K562 (cell line): ENCODE data around the gene RRAGD. TPM values are rescaled to one million over a fixed set of nuclear protein-coding genes. Genes with fewer than 3 reads are reported as not detected.

ENCODE experiments used
- ATAC-seq: fragments of 200-7000 bp; cut with Tn5 transposase; 3 replicates; pipeline ENCODE4 v1.9.1; 2020; ENCODE audit warnings: moderate library complexity
- BruUV-seq: library from RNA; stranded (reverse); fragments of 400-500 nt; replicated peaks from 2 replicates; lab custom pipeline; 2021; lab: Mats Ljungman, UMichigan
- CTCF ChIA-PET: fragments of 300-600 bp; formaldehyde crosslinking; extraction: SDS; loops from one replicate; lab custom pipeline; 2021; ENCODE audit warnings: low intra/inter-chr PET ratio; lab: Yijun Ruan, JAX
- POLR2A ChIA-PET: fragments of 300-600, 350-650 bp; sonication (Branson Sonifier 250); formaldehyde crosslinking; extraction: SDS; loops from one replicate; lab custom pipeline; 2021; ENCODE audit warnings: antibody characterized with exemption, inconsistent platforms; lab: Yijun Ruan, JAX
- DNase-seq, 4 experiments: peaks; one replicate each; pipeline versions ENCODE4 v3.0.0 to v3.0.0-alpha.2; 2011 to 2018; ENCODE audit warnings: low spot score in 3 of 4, mixed read lengths in 3 of 4; ENCODE audit errors: extremely low read depth in 1 of 4
- FAIRE-seq: peaks from 2 replicates; lab custom pipeline; 2011; peaks lifted over from hg19 to GRCh38; lab: Jason Lieb, UNC
- H2AFZ ChIP-seq: 2 replicates; pipeline ENCODE4 v1.6.0; 2011; ENCODE audit warnings: low read depth, low read length, control low read depth, inconsistent platforms
- H3K27ac ChIP-seq: fragments of 200-600 bp; 3 replicates; pipeline ENCODE4 v1.8.0; 2011; ENCODE audit warnings: low read depth, mild to moderate bottlenecking, control low read depth, inconsistent platforms, low read length, moderate library complexity, mixed read lengths; ENCODE audit errors: extremely low read depth
- H3K27me3 ChIP-seq, 2 experiments: fragments of 300-600 bp in 1 of 2; 2 replicates in 1 of 2; 3 replicates in 1 of 2; pipeline versions ENCODE4 v1.6.0 to v1.8.0; 2011; ENCODE audit warnings: inconsistent platforms in 2 of 2, low read length in 2 of 2, mild to moderate bottlenecking in 1 of 2, mixed read lengths in 1 of 2, moderate library complexity in 1 of 2; ENCODE audit not compliant: control insufficient read depth in 2 of 2, insufficient read depth in 2 of 2
- H3K36me3 ChIP-seq: fragments of 300-600 bp; 3 replicates; pipeline ENCODE4 v1.8.0; 2011; ENCODE audit warnings: mild to moderate bottlenecking, low read length, inconsistent platforms; ENCODE audit not compliant: control insufficient read depth, insufficient read depth
- H3K4me1 ChIP-seq, 2 experiments: fragments of 200-600 bp in 1 of 2; replicated peaks in 1 of 2; 2 replicates in 1 of 2; 3 replicates in 1 of 2; pipeline versions ENCODE4 v1.5.1 to v1.8.0; 2011; ENCODE audit warnings: inconsistent platforms in 2 of 2, low read length in 2 of 2, mild to moderate bottlenecking in 1 of 2, mixed read lengths in 1 of 2, moderate library complexity in 1 of 2; ENCODE audit not compliant: control insufficient read depth in 2 of 2, insufficient read depth in 2 of 2
- H3K4me2 ChIP-seq: 2 replicates; pipeline ENCODE4 v1.6.1; 2011; ENCODE audit warnings: low read length, control low read depth, inconsistent platforms, mixed read lengths; ENCODE audit not compliant: insufficient read depth
- H3K4me3 ChIP-seq: fragments of 200-600 bp; sonication (generic), shearing (Covaris generic); 2 replicates; pipeline ENCODE4 v1.5.1; 2016; ENCODE audit warnings: control low read depth, inconsistent platforms
- H3K79me2 ChIP-seq: fragments of 200-600 bp; 3 replicates; pipeline ENCODE4 v1.8.0; 2011; ENCODE audit warnings: low read length, inconsistent platforms; ENCODE audit not compliant: control insufficient read depth, insufficient read depth
- H3K9ac ChIP-seq, 2 experiments: 2 replicates each; pipeline versions ENCODE4 v1.6.0 to v1.6.1; 2011; ENCODE audit warnings: low read depth in 2 of 2, low read length in 2 of 2, control low read depth in 1 of 2, inconsistent platforms in 1 of 2, mild to moderate bottlenecking in 1 of 2, mixed read lengths in 1 of 2; ENCODE audit not compliant: insufficient read depth in 1 of 2
- H3K9me1 ChIP-seq: one replicate; pipeline ENCODE4 v1.6.0; 2011; ENCODE audit warnings: inconsistent platforms, mild to moderate bottlenecking, low read length, moderate library complexity; ENCODE audit not compliant: control insufficient read depth, insufficient read depth
- H3K9me3 ChIP-seq: replicated peaks from 2 replicates; pipeline ENCODE4 v1.5.1; 2011; ENCODE audit warnings: low read depth, low read length, inconsistent platforms; ENCODE audit not compliant: control insufficient read depth, insufficient read depth
- H4K20me1 ChIP-seq: replicated peaks from 2 replicates; pipeline ENCODE4 v1.6.1; 2011; ENCODE audit warnings: low read length, inconsistent platforms, mixed read lengths; ENCODE audit not compliant: control insufficient read depth, insufficient read depth
- GTF2B ChIP-seq: IDR thresholded peaks from 2 replicates; pipeline ENCODE4 v1.6.1; 2011; ENCODE audit not compliant: insufficient read length; ENCODE audit errors: extremely low read depth
- HDAC2 ChIP-seq: fragments of 450-650 bp; IDR thresholded peaks from 2 replicates; pipeline ENCODE4 v1.6.1; 2016; ENCODE audit warnings: mild to moderate bottlenecking
- MLX ChIP-seq, 2 experiments: fragments of 450-650 bp in 1 of 2; sonication (generic) in 1 of 2; formaldehyde crosslinking; conservative IDR thresholded peaks; 2 replicates each; pipeline versions ENCODE4 v1.4.0 to v1.8.1; 2020 to 2022; ENCODE audit warnings: mild to moderate bottlenecking in 1 of 2, missing genetic modification reagents in 1 of 2
- POLR2B ChIP-seq: fragments of 450-650 bp; IDR thresholded peaks from 2 replicates; pipeline ENCODE4 v1.6.1; 2018; ENCODE audit warnings: low read depth; ENCODE audit not compliant: partially characterized antibody
- STAG1 ChIP-seq: sonication (generic); formaldehyde crosslinking; IDR thresholded peaks from 2 replicates; pipeline ENCODE4 v1.5.0; 2020; ENCODE audit warnings: missing genetic modification reagents, borderline replicate concordance
- TEAD1 ChIP-seq, 2 experiments: fragments of 450-650 bp in 1 of 2; sonication (generic) in 1 of 2; formaldehyde crosslinking; IDR thresholded peaks; 2 replicates each; pipeline versions ENCODE4 v1.4.0 to v1.8.0; 2020 to 2022; ENCODE audit warnings: mild to moderate bottlenecking in 2 of 2, missing genetic modification reagents in 1 of 2
- YY1 ChIP-seq, 3 experiments: IDR thresholded peaks; 2 replicates each; pipeline ENCODE4 v1.6.1; 2011; ENCODE audit warnings: low read length in 2 of 3, mild to moderate bottlenecking in 2 of 3, moderate library complexity in 2 of 3, borderline replicate concordance in 1 of 3, control low read depth in 1 of 3, low read depth in 1 of 3; ENCODE audit not compliant: insufficient read depth in 3 of 3, insufficient replicate concordance in 2 of 3, control insufficient read depth in 1 of 3, insufficient read length in 1 of 3; ENCODE audit errors: extremely low read depth in 1 of 3
- ZBTB49 ChIP-seq: sonication (generic); formaldehyde crosslinking; IDR thresholded peaks from 2 replicates; pipeline ENCODE4 v1.8.0; 2022; ENCODE audit warnings: missing genetic modification reagents, mild to moderate bottlenecking, borderline replicate concordance
- ZNF184 ChIP-seq: sonication (generic); formaldehyde crosslinking; IDR thresholded peaks from 2 replicates; pipeline ENCODE4 v1.5.0; 2020; ENCODE audit warnings: missing genetic modification reagents
- ZNF586 ChIP-seq: fragments of 450-650 bp; formaldehyde crosslinking; conservative IDR thresholded peaks from 2 replicates; pipeline ENCODE4 v1.4.0; 2020; ENCODE audit warnings: mild to moderate bottlenecking, moderate library complexity
- ZNF668 ChIP-seq: fragments of 250-450 bp; sonication (Bioruptor Pico); IDR thresholded peaks from 2 replicates; pipeline ENCODE4 v1.8.0; 2022; ENCODE audit warnings: mild to moderate bottlenecking, inconsistent platforms
- ZNF830 ChIP-seq: fragments of 250-450 bp; sonication (Bioruptor Pico); IDR thresholded peaks from 2 replicates; pipeline ENCODE4 v1.5.0; 2021; ENCODE audit warnings: mild to moderate bottlenecking
- WGBS: fragments of 100-300 bp; shearing (Covaris generic); methylation state at CpG from one replicate; pipeline ENCODE4 v1.1.6; 2016; ENCODE audit warnings: low coverage, mixed read lengths; ENCODE audit not compliant: insufficient coverage; ENCODE audit errors: missing lambda C conversion rate; 5-methylcytosine and 5-hydroxymethylcytosine counted together
- in situ Hi-C: fragments of 300-500 bp; cut with MboI; formaldehyde crosslinking; loops from 4 replicates; pipeline ENCODE4 v1.15.0; 2018; ENCODE audit warnings: inconsistent platforms, mixed read lengths
- intact Hi-C: fragments of 100-400 bp; cut with micrococcal nuclease; formaldehyde crosslinking; loops from 2 replicates; pipeline ENCODE4 v1.14.2; 2022
- polyA plus RNA-seq, 8 experiments: library from polyadenylated mRNA; depleted of rRNA in 4 of 8; stranded (reverse) in 5 of 8; unstranded in 3 of 8; fragments of >200 nt; fragmentation: Nextera tagmentation in 2 of 8; fragmentation: Illumina TruSeq in 1 of 8; extraction: Ambion mirVana in 2 of 8; extraction: Trizol in 1 of 8; gene quantifications; 2 replicates each; pipeline versions ENCODE4 v1.2.1 to v1.2.3, GENCODE V29; 2011 to 2014; ENCODE audit warnings: inconsistent platforms in 1 of 8, missing spikeins in 1 of 8
- total RNA-seq, 7 experiments: library from RNA; depleted of rRNA in 6 of 7; stranded (reverse); fragments of >200 nt in 6 of 7; fragmentation: Illumina TruSeq in 2 of 7; extraction: Trizol in 2 of 7; gene quantifications; 2 replicates each; pipeline versions ENCODE4 v1.2.1 to v1.2.3, GENCODE V29; 2011 to 2021; ENCODE audit warnings: low replicate concordance in 1 of 7
- TF ChIP-seq, protein P1 (sequence below): fragments of 450-650 bp; IDR thresholded peaks from 2 replicates; pipeline ENCODE4 v1.7.0; 2016; ENCODE audit warnings: borderline replicate concordance
- TF ChIP-seq, protein P2 (sequence below): sonication (generic); formaldehyde crosslinking; IDR thresholded peaks from 2 replicates; pipeline ENCODE4 v1.5.0; 2020; ENCODE audit warnings: missing genetic modification reagents

RRAGD gene
- total and polyA plus RNA-seq, 9 of the 15 experiments (the other 6 are each of a cell fraction or from before 2014, with no cell fraction given) = 0.03 to 0.07 (median 0.04) TPM; not detected in 6

- in situ Hi-C loops (no loop called here), intact Hi-C loops (no loop called here)
- Histone ChIP-seq H4K20me1 (0 out of 2 replicates have a peak, but pooled peaks cover 3% of the 10 kb centered on the region), H3K36me3 (no peaks in the 10 kb centered on the region), H3K9me1 (no peaks in the 10 kb centered on the region), H3K4me3 (no peak overlapping the region), H3K79me2 (no peaks in the 10 kb centered on the region), H3K9ac (no peak overlapping the region), H3K27me3 (peaks cover 18 to 34% of the 10 kb centered on the region in 2 experiments), H3K4me2 (no peak overlapping the region), H3K27ac (no peak overlapping the region), H3K4me1 (peaks cover 0 to 8% of the 10 kb centered on the region in 2 experiments; a peak in 1 of 5 replicates), H2AFZ (no peak overlapping the region), H3K9me3 (no peaks in the 10 kb centered on the region)
- ATAC-seq (no peak), FAIRE-seq (no peak), DNase-seq (no peak)
- ChIA-PET POLR2A (interaction anchor here (0.6 to 1.8 kb wide), 2 partner anchors 44 to 133 kb away, joined by 3 to 6 read pairs; no protein-coding TSS in a partner anchor), CTCF (no interaction called here)
- WGBS = 7% methylated on average over 1 of the region's 1 CpG
- BruUV-seq = no TSS peak
- TF ChIP-seq POLR2B (no peak), MLX (CRISPR knock-in tag; conservative IDR thresholded peaks at IDR 0.05) (no peak), ZNF668 (CRISPR knock-in tag) (no peak), ZNF184 (CRISPR knock-in tag) (no peak), TEAD1 (CRISPR knock-in tag; IDR thresholded peaks at IDR 0.05) (no peak), ZNF830 (no peak), YY1 (IDR thresholded peaks at IDR 0.05; ENCODE audit: borderline replicate concordance in 1 of 3, control insufficient read depth in 1 of 3, extremely low read depth in 1 of 3, insufficient read depth in 3 of 3, insufficient read length in 1 of 3, insufficient replicate concordance in 2 of 3, low read depth in 1 of 3, low read length in 2 of 3) (no peak), ZBTB49 (CRISPR knock-in tag) (no peak), ZNF586 (no peak), STAG1 (CRISPR knock-in tag) (no peak), GTF2B (no peak), HDAC2 (no peak)
- TF ChIP-seq, protein P1, sequence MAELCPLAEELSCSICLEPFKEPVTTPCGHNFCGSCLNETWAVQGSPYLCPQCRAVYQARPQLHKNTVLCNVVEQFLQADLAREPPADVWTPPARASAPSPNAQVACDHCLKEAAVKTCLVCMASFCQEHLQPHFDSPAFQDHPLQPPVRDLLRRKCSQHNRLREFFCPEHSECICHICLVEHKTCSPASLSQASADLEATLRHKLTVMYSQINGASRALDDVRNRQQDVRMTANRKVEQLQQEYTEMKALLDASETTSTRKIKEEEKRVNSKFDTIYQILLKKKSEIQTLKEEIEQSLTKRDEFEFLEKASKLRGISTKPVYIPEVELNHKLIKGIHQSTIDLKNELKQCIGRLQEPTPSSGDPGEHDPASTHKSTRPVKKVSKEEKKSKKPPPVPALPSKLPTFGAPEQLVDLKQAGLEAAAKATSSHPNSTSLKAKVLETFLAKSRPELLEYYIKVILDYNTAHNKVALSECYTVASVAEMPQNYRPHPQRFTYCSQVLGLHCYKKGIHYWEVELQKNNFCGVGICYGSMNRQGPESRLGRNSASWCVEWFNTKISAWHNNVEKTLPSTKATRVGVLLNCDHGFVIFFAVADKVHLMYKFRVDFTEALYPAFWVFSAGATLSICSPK = no peak
- TF ChIP-seq, protein P2, sequence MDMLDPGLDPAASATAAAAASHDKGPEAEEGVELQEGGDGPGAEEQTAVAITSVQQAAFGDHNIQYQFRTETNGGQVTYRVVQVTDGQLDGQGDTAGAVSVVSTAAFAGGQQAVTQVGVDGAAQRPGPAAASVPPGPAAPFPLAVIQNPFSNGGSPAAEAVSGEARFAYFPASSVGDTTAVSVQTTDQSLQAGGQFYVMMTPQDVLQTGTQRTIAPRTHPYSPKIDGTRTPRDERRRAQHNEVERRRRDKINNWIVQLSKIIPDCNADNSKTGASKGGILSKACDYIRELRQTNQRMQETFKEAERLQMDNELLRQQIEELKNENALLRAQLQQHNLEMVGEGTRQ (CRISPR knock-in tag) = no peak
These were observed 4.7 kb upstream of the RRAGD start for GRCh38 chr6:89416796-89417195.
